ENCODE data around the gene DVL1.

DVL1 gene

DNA sequence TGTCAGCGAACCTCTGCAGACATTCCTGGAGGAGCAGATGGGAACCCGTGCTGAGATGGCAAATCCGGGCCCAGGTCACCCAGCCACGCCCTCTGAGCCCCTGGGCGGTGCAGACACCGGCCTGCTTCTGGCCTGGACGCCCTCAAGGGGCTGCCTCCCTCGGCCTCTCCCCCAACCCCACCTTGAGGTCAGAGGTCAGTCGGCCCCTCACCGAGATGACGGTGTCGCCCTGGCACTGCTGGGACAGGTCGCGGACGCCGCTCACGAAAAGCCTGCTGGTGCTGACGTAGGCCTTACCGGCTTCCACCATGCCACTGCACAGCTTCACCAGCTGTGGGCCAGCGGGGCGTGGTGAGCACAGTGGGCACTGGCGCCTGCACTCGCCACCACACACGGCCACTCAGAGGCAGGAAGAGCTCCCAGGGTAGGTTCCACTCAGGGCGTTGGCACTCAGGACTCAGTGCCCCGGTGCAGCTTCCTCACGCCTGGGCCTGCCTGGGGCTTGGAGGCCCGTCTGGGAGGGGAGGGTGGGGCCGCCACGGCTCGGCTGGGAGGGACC, 46.2 kb downstream of the DVL1 start:
- no peaks in the 10 kb centered on the region for H3K9me3 ChIP-seq
- H3K27ac ChIP-seq: 0 out of 2 replicates have a peak overlapping the region, but pooled peaks have one; percentile 6
- H4K20me1 ChIP-seq: peaks cover 92% of the 10 kb centered on the region
- H3K4me1 ChIP-seq: peaks cover 60% of the 10 kb centered on the region
- no peaks in the 10 kb centered on the region for H3K27me3 ChIP-seq
- H3K36me3 ChIP-seq: peaks cover under 1% of the 10 kb centered on the region; the same call in 1 of the 2 replicates
- H3K4me3 ChIP-seq: no peak overlapping the region
- TF ChIP-seq Cebpa-rat (IDR thresholded peaks at IDR 0.05): no peak
- 0 out of 2 replicates have a peak overlapping the region, but pooled peaks have one; percentile 99 for H3K4me2 ChIP-seq
- no peak overlapping the region for H3K9ac ChIP-seq

DNA sequence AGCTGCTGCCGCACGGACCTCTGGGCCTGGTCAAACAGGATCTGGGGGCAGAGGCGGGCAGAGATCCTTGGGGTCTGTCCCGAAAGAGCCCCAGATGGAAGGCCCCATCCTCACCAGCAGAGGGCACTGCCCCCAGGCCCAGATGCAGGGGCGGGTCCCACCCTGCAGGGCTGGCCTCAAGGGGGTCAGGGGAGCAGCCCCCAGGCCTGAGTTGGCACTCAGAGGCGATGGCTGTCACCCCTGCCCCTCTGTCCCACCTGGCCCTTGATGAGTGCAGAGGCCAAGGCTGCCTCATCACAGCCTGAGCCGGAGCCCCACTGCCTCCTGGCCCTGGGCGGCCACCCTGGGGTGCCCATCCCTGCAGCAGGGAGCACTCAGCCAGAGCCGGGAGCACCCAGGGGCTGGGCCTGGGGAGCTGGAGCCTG, 47.2 kb downstream of the DVL1 start:
- H3K27ac ChIP-seq: no peak overlapping the region
- TF ChIP-seq Cebpa-rat (IDR thresholded peaks at IDR 0.05): no peak
- no peaks in the 10 kb centered on the region for H3K27me3 ChIP-seq
- H4K20me1 ChIP-seq: peaks cover 91% of the 10 kb centered on the region
- peaks cover 59% of the 10 kb centered on the region for H3K4me1 ChIP-seq
- no peak overlapping the region for H3K9ac ChIP-seq
- H3K4me3 ChIP-seq: no peak overlapping the region
- no peak overlapping the region for H3K4me2 ChIP-seq
- H3K36me3 ChIP-seq: peaks cover 7% of the 10 kb centered on the region; the same call in 1 of the 2 replicates
- no peaks in the 10 kb centered on the region for H3K9me3 ChIP-seq

DNA sequence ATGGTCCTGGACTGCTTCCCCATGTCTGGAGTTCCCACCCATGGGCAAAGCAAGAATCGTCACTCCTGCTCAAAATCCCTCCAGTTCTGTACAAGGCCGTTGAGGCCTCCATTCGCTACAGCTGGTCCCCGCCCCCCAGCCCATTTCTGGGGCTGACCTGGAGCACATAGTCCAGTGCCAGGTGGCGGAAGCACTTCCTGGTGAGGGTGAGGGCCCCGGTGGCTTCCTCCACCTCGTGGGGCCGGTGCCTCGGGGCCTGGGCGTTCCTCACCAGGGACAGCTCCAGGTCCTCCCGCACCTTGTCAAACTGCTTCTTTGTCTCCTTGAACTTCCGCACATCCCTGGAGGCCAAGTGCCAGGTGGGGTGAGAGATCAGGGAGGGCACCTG, 48.9 kb downstream of the DVL1 start:
- Histone ChIP-seq H3K4me2 (no peak overlapping the region), H3K4me1 (peaks cover 42% of the 10 kb centered on the region), H3K9me3 (no peaks in the 10 kb centered on the region), H4K20me1 (peaks cover 74% of the 10 kb centered on the region), H3K36me3 (peaks cover 20% of the 10 kb centered on the region), H3K27me3 (no peaks in the 10 kb centered on the region), H3K27ac (no peak overlapping the region), H3K4me3 (no peak overlapping the region), H3K9ac (no peak overlapping the region)
- TF ChIP-seq Cebpa-rat (IDR thresholded peaks at IDR 0.05): no peak

DNA sequence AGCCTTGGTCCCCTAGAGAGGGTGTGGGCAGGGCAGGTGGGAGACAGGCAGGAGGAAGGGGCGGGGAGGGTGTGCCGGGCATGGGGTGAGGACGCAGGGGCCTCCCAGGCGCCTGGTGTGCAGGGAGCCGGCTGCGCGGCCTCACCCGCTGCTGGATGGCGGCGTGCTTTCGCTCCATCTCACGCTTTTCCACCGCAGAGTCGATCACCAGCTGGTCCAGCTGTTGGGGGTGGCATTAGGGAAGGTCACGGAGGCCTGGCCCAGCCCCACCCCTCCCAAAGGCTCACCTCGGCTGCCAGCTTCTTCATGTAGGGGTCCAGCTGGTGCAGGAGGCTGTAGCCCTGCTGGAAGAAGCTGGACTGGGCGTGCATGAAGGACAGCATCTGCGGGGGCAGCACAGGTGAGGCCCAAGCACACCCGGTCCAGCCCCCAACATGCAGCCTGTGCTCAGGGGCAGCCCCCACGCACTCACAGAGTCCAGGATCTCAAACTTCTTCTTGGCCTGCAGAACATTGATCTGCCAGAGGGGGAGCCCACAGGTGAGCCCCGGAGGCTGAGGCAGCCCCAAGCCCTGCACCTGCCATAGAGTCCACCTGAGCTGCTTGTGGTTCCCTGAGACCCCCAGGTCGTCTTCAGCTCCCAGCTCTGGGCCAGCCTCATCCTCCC, 49.4 kb downstream of the DVL1 start:
- TF ChIP-seq Cebpa-rat (IDR thresholded peaks at IDR 0.05): no peak
- Histone ChIP-seq H4K20me1 (peaks cover 70% of the 10 kb centered on the region), H3K4me1 (peaks cover 37% of the 10 kb centered on the region), H3K4me3 (no peak overlapping the region), H3K36me3 (peaks cover 25% of the 10 kb centered on the region), H3K27me3 (no peaks in the 10 kb centered on the region), H3K9ac (no peak overlapping the region), H3K27ac (no peak overlapping the region), H3K9me3 (no peaks in the 10 kb centered on the region), H3K4me2 (peak overlapping the region; percentile 63; the same call in 1 of the 2 replicates)

DNA sequence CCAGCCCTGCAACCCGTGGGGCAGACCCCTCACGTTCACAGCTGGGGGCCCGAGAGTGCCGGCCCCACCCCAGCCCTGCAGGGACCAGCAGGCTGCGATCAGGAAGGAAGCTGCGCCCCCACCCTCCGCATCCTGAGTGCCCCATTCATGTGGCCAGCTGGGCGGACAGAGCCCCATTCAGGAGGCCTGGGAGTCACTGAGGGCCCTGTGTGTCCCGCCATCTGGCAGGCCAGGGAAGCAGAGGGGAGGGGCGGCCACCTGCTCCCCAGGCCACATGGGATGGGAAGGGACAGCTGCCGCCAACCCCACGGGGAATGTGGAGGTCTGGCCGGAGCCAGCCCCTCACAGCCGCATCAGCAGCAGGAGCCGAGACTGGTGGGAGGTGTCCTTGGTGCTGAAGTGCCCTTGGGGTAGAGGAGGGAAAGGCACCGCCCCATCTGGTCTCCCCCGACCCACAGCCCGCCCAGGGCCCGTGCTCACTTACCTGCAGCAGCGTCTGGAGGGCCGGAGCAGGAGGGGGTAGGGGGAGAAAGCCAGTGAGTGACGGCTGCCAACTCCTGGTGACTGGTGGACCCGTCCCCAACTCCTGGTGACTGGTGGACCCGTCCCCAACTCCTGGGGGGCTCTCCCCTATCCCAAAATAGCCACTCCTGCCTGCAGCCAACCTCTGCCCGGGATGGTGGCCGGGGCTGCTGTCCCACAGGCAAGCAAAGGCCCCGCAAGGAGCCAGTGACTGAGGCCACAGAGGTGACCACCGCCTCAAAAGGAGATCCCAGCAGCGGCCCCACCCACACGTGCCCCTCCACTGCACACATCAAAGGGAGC, 50.1 kb downstream of the DVL1 start:
- Histone ChIP-seq H4K20me1 (peaks cover 69% of the 10 kb centered on the region), H3K9me3 (no peaks in the 10 kb centered on the region), H3K4me3 (no peak overlapping the region), H3K36me3 (peaks cover 33% of the 10 kb centered on the region), H3K4me2 (peak overlapping the region; percentile 63), H3K27ac (no peak overlapping the region), H3K4me1 (peaks cover 30% of the 10 kb centered on the region), H3K9ac (no peak overlapping the region), H3K27me3 (no peaks in the 10 kb centered on the region)
- no peak for TF ChIP-seq Cebpa-rat (IDR thresholded peaks at IDR 0.05)

DNA sequence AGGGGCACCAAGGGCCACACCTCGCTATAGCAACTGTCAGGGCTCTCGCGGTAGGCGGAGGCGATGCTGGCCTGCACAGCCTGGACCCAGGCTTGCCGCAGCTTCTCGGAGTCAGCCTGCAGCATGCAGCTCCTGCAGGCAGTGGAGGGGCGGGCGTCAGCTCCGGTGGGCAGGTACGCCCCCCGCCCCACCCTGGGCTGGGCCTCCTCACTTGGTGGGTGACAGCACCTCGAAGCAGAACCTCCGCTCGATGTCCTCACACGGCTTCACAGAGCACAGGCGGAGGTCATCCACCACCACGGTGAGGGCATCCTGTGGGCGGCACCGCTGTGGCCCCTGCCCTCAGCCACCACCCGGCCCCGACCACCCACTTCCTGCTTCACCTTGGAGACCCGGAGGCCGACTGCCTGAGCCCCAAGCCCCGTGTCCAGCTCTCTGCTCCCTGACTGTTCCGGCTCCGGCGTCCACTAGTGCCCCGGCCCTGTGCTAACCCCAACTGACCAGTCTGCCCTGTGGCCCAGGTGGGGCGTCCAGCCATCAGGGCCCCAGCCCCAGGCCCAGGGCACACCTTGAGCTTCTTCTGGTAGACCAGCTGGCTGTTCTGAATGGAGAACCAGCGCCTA, 51.3 kb downstream of the DVL1 start:
- H3K4me1 ChIP-seq: peaks cover 18% of the 10 kb centered on the region
- H3K36me3 ChIP-seq: peaks cover 40% of the 10 kb centered on the region
- TF ChIP-seq Cebpa-rat (IDR thresholded peaks at IDR 0.05): no peak
- no peak overlapping the region for H3K4me2 ChIP-seq
- no peak overlapping the region for H3K27ac ChIP-seq
- no peaks in the 10 kb centered on the region for H3K27me3 ChIP-seq
- H3K9ac ChIP-seq: no peak overlapping the region
- H3K9me3 ChIP-seq: no peaks in the 10 kb centered on the region
- H4K20me1 ChIP-seq: peaks cover 58% of the 10 kb centered on the region
- H3K4me3 ChIP-seq: no peak overlapping the region

DNA sequence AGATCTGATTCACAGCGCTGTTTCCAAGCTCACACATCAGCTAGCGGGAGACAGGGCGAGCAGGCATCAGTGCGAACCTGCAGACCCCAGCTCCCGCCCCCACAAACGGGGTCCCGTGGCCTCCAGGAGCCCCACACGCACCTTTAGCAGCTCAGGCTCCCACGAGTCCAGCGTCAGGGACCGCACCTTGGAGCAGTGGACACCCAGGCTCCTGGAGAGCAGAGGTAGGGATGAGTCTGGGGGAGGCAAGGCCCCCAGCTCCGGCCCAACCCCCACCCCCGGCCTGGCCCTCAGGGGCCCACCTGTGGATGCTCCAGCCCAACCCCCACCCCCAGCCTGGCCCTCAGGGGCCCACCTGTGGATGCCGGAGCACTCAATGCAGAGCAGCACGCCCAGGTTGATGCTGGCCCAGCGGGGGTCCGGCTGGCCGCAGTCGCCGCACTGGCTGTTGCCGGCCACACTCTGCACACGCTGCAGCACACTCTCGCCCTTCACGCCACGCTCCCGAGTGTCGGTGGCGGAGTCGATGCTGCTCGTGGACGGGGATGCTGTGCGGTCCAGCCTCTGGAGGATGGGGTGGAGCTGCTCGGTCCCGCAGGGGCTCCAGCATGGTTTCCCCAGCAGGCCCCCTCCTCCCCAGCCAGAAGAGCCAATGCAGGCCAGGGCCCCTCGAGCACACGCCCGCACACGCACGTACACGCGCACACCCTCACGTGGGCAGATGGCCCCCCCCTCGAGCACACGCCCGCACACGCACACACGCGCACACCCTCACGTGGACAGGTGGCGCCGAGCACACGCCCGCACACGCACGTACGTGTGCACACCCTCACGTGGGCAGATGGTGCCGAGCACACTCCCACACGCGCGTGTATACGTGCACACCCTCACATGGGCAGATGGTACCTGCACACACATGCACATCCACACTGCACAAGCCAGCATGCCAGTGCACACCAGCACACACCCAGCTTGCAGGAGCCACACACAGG, 52.9 kb downstream of the DVL1 start:
- Histone ChIP-seq H3K9me3 (no peaks in the 10 kb centered on the region), H4K20me1 (peaks cover 56% of the 10 kb centered on the region), H3K36me3 (peaks cover 42% of the 10 kb centered on the region), H3K4me2 (no peak overlapping the region), H3K4me1 (peaks cover 29% of the 10 kb centered on the region), H3K4me3 (no peak overlapping the region), H3K27ac (no peak overlapping the region), H3K27me3 (no peaks in the 10 kb centered on the region), H3K9ac (no peak overlapping the region)
- TF ChIP-seq Cebpa-rat (IDR thresholded peaks at IDR 0.05): no peak

DNA sequence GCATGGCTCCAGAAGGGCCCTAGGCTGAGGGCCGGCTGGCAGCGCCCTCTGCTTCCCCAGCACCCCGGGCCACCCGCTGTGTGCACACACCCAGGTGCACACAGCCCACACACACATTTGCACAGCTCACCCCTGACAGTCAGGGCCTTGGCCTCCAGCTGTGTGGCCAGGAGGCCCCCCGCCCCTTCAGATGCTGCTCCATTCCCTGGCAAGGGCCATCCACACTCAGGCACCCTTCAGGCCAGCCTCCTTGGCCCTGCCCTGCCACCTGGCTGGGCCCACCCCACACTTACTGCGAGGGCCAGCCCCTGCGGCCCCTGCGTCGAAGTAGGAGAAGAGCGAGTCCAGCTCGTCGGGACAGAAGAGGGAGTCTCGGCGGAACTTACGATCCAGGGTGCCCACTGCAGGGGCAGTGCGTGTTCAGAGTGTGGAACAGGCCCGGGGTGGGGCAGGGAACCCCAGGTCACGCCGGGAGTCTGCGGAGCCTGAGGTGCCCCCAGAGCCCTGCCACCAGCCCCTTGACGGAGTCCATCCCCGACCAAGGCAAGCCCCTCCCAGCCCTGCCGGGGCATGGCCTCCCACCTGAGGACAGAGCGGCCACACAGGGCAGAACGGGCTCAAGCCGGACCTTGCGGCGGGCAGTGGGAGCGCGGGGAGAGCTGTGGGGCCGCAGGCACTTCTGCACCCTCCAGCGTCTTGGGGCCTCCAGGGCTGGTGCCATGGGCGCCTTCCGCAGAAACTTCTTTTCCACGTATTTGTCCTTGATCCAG, 53.9 kb downstream of the DVL1 start:
- no peak overlapping the region for H3K27ac ChIP-seq
- no peaks in the 10 kb centered on the region for H3K27me3 ChIP-seq
- H4K20me1 ChIP-seq: peaks cover 50% of the 10 kb centered on the region
- H3K4me2 ChIP-seq: no peak overlapping the region
- H3K36me3 ChIP-seq: peaks cover 42% of the 10 kb centered on the region
- H3K4me3 ChIP-seq: no peak overlapping the region
- peaks cover 39% of the 10 kb centered on the region for H3K4me1 ChIP-seq
- TF ChIP-seq Cebpa-rat (IDR thresholded peaks at IDR 0.05): no peak
- no peaks in the 10 kb centered on the region for H3K9me3 ChIP-seq
- H3K9ac ChIP-seq: no peak overlapping the region

All from BLaER1 (cell line).